Cardiac muscle cell (in vitro differentiated cells and primary cell): ENCODE results near the gene ZCCHC2. TPM values are rescaled to one million over a fixed set of nuclear protein-coding genes. Genes with fewer than 3 reads are reported as not detected.

Experiments used
- DNase-seq, 2 donors: peaks; one replicate each; pipeline versions ENCODE4 v3.0.0 to v3.0.0-alpha.2; 2010 to 2017; ENCODE audit warnings: low read depth in 1 of 2, low spot score in 1 of 2
- H3K27ac ChIP-seq: fragments of 200-600 bp; sonication (generic); 2 replicates; pipeline ENCODE4 v1.5.1; 2016
- H3K27me3 ChIP-seq: fragments of 200-600 bp; sonication (generic); 2 replicates; pipeline ENCODE4 v1.6.0; 2016; ENCODE audit warnings: control low read depth
- H3K36me3 ChIP-seq: fragments of 200-600 bp; sonication (generic); 2 replicates; pipeline ENCODE4 v1.5.1; 2016; ENCODE audit warnings: control low read depth
- H3K4me1 ChIP-seq: fragments of 200-600 bp; sonication (generic); 2 replicates; pipeline ENCODE4 v1.8.1; 2017; ENCODE audit warnings: low read depth, mild to moderate bottlenecking, mixed run types
- H3K4me3 ChIP-seq: fragments of 200-600 bp; sonication (generic); 2 replicates; pipeline ENCODE4 v1.5.1; 2016; ENCODE audit warnings: mild to moderate bottlenecking
- H3K9me3 ChIP-seq: fragments of 200-600 bp; sonication (generic); 2 replicates; pipeline ENCODE4 v1.5.1; 2017; ENCODE audit warnings: low read depth, mild to moderate bottlenecking, control low read depth
- polyA plus RNA-seq: library from polyadenylated mRNA; unstranded; fragments of >200 nt; fragmentation: Nextera tagmentation; extraction: Ambion mirVana; gene quantifications from 2 replicates; pipeline ENCODE4 v1.2.1, GENCODE V29; 2016
- total RNA-seq: library from RNA; depleted of rRNA; stranded (reverse); fragments of >200 nt; gene quantifications from 2 replicates; pipeline ENCODE4 v1.2.3, GENCODE V29; 2016
- TF ChIP-seq, protein P1 (sequence below): IDR thresholded peaks from 2 replicates; pipeline ENCODE4 v1.5.1; 2012; ENCODE audit warnings: low read depth, mild to moderate bottlenecking, low read length

The ZCCHC2 gene
- total and polyA plus RNA-seq, 2 experiments from 2014 or later = 2.1 to 25.2 TPM

DNA sequence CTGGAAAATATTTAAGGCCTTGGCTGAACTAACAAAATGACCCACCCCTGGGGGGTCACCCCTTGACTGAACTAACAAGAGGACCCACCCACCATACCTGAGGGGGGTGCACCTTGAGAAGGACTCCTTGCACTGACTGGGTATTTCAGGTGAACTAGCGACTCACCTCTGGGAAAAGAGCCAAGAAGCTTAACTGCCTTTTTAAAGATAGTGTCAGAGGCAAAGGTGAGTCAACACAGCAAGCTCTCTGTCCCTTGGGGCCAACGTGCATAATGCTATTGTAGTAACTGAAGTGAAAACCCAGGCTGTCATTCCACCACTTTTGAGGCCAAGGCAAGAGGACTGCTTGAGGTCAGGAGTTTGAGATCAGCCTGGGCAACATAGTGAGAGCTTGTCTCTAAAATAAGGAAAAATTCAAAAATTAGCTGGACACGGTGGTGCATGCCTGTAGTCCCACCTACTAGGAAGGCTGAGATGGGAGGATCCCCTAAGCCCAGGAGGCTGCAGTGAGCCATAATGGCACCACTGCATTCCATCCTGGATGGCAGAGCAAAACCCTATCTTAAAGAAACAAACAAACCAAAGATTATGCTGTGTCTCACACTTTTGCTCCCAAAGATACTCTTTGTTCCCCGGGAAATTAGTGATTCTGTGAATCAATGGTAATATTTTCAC, 36.4 kb upstream of the ZCCHC2 start:
- Histone ChIP-seq H3K4me3 (no peak overlapping the region), H3K27me3 (no peaks in the 10 kb centered on the region), H3K4me1 (peaks cover 12% of the 10 kb centered on the region), H3K9me3 (no peaks in the 10 kb centered on the region), H3K27ac (no peak overlapping the region), H3K36me3 (no peaks in the 10 kb centered on the region)
- TF ChIP-seq, protein P1, sequence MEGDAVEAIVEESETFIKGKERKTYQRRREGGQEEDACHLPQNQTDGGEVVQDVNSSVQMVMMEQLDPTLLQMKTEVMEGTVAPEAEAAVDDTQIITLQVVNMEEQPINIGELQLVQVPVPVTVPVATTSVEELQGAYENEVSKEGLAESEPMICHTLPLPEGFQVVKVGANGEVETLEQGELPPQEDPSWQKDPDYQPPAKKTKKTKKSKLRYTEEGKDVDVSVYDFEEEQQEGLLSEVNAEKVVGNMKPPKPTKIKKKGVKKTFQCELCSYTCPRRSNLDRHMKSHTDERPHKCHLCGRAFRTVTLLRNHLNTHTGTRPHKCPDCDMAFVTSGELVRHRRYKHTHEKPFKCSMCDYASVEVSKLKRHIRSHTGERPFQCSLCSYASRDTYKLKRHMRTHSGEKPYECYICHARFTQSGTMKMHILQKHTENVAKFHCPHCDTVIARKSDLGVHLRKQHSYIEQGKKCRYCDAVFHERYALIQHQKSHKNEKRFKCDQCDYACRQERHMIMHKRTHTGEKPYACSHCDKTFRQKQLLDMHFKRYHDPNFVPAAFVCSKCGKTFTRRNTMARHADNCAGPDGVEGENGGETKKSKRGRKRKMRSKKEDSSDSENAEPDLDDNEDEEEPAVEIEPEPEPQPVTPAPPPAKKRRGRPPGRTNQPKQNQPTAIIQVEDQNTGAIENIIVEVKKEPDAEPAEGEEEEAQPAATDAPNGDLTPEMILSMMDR = no peak
- DNase-seq = peak; percentile 6 to 15

DNA sequence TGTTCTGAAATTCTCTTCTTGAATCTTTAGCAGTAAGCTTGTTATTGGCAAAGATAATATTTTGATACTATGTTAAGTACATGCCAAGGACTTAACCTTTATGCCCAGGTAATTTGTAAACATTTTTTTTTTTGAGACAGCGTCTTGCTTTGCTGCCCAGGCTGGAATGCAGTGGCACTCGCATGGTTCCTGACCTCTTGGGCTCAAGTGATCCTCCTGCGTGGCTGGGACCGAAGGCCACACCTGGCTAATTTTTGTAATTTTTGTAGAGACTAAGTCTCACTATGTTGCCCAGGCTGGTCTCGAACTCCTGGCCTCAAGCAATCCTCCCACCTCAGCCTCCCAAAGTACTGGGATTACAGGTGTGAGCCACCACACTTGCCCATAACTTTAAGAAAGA, 35.7 kb upstream of the ZCCHC2 start:
- Histone ChIP-seq H3K4me3 (no peak overlapping the region), H3K27me3 (no peaks in the 10 kb centered on the region), H3K9me3 (no peaks in the 10 kb centered on the region), H3K4me1 (peaks cover 12% of the 10 kb centered on the region), H3K36me3 (no peaks in the 10 kb centered on the region), H3K27ac (no peak overlapping the region)
- DNase-seq = no peak
- TF ChIP-seq, protein P1 = no peak

DNA sequence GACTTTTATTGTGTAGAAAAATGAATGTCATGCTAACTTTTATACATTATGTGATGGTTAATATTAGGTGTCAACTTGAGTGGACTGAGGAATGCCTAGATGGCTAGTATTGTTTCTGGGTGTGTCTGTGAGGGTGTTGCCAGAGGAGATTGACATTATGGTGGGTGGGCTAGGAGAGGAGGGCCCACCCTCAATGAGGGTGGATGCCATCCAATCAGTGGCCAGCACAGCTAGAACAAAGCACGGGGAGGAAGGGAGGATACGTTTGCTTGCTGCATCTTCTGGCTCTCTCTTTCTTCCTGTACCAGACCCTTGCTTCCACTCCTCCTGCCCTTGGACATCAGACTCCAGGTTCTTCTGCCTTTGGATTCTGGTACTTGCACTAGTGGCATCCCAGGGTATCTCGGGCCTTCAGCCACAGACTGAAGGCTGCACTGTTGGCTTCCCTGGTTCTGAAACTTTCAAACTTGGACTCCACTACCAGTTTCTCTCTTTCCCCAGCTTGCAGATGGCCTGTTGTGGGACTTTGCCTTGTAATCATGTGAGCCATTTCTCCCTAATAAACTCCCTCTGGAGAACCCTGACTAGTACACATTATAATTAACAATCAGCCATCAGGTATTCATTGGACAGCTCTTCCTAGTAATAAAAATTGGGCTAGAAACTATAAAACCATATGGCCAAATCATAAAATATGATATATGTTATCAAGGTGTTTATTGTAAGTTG, 31.7 kb upstream of the ZCCHC2 start:
- DNase-seq = no peak
- Histone ChIP-seq H3K27ac (no peak overlapping the region), H3K36me3 (no peaks in the 10 kb centered on the region), H3K27me3 (no peaks in the 10 kb centered on the region), H3K4me3 (no peak overlapping the region), H3K9me3 (no peaks in the 10 kb centered on the region), H3K4me1 (peaks cover 3% of the 10 kb centered on the region)
- TF ChIP-seq, protein P1 = no peak

DNA sequence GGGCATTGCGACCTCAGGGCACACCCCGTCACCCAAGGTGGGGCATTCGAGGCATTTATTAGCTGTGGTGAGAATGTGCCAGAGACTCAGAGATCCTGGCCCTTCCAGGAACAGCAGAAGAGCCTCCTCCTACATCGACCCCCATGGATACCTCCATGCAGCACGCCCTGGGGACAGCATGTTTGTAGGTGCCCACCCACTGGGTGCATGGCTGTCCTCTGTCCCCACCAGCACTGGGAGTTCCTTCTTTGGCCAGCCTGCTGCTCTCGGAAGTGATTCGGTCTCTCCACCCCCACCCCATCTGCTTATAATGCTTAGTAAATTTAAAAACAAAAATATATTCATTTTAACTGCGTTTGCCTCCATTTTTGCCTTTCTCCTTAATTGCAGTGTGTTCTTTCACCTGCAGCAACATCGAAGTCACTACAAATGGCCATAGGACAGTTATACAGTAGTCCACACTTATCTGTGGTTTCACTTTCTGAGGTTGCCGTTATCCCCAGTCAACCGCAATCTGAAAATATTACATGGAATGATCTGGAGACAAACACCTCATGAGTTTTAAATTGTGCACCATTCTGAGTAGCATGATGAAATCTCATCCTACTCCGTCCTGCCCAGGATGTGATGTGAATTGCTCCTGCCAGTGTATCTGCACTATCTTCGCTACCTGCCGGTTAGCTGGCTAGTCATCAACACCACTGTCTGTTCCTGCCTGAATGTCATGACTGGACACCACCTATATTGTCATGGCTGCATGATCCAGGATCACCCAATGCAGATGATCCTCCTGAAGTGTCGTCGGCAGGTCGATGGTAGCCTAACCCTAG, 29.6 kb upstream of the ZCCHC2 start:
- TF ChIP-seq, protein P1 = no peak
- Histone ChIP-seq H3K4me1 (no peaks in the 10 kb centered on the region), H3K27ac (no peak overlapping the region), H3K9me3 (no peaks in the 10 kb centered on the region), H3K36me3 (no peaks in the 10 kb centered on the region), H3K27me3 (no peaks in the 10 kb centered on the region), H3K4me3 (no peak overlapping the region)
- no peak for DNase-seq

DNA sequence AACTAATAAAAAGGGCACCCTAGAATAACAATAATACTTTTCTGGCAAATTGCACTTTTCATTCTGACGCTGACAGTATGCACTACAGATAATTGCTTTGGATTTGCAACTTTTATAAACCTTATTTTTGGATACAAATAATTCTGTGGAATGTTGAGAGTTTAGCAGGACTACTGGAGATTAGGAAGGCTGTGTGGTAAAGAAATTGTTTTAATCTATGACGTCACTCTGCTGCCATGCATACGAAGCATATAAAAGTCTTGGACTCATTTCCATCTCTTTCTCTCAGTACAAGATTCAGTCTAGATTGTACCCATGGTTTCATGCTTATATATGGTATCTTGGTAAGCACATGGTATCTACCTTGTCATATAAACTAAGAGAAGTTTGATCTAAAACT, 28.1 kb upstream of the ZCCHC2 start:
- Histone ChIP-seq H3K36me3 (no peaks in the 10 kb centered on the region), H3K4me1 (peaks cover 7% of the 10 kb centered on the region), H3K27ac (no peak overlapping the region), H3K9me3 (no peaks in the 10 kb centered on the region), H3K27me3 (no peaks in the 10 kb centered on the region), H3K4me3 (no peak overlapping the region)
- DNase-seq = peak in 1 of 2 donors; percentile 12
- TF ChIP-seq, protein P1 = no peak
